Measurements from ENCODE around the gene RAD51B. TPM values are rescaled to one million over a fixed set of nuclear protein-coding genes. Genes with fewer than 3 reads are reported as not detected.

RAD51B gene
- total RNA-seq, 2 donors from 2014 or later, result 22.8 to 33.8 TPM

GRCh38 chr14:68689511-68689910 lies 869.9 kb downstream of the RAD51B start:
- WGBS, 2 experiments (ENCODE audit: insufficient coverage in 1 of 2, insufficient read length in 1 of 2), result 33 to 74% methylated on average over 1 to 5 of the region's 5 CpGs
- Histone ChIP-seq H3K36me3 (ENCODE audit: control insufficient read depth, insufficient read depth, low read length) (no peaks in the 10 kb centered on the region), H3K4me3 (ENCODE audit: low read length) (no peak overlapping the region), H3K9me3 (ENCODE audit: control insufficient read depth, low read length) (no peaks in the 10 kb centered on the region), H3K27me3 (ENCODE audit: control insufficient read depth, insufficient read depth, low read length, poor library complexity, severe bottlenecking) (peaks cover 32% of the 10 kb centered on the region), H3K27ac (ENCODE audit: low read depth, low read length) (peak overlapping the region; percentile 92), H3K9ac (ENCODE audit: extremely low read depth, low read length, poor library complexity, severe bottlenecking) (no peak overlapping the region), H3K4me1 (ENCODE audit: control insufficient read depth, insufficient read depth, low read length) (no peaks in the 10 kb centered on the region)
- Mint-ChIP-seq H3K27ac (no peak overlapping the region), H3K36me3 (ENCODE audit: low read depth) (no peaks in the 10 kb centered on the region), H3K27me3 (ENCODE audit: insufficient read depth) (peaks cover 59% of the 10 kb centered on the region), H3K4me1 (peaks cover 12% of the 10 kb centered on the region), H3K9me3 (no peaks in the 10 kb centered on the region), H3K4me3 (no peak overlapping the region)
- no peak for DNase-seq
- TF ChIP-seq, protein P1, sequence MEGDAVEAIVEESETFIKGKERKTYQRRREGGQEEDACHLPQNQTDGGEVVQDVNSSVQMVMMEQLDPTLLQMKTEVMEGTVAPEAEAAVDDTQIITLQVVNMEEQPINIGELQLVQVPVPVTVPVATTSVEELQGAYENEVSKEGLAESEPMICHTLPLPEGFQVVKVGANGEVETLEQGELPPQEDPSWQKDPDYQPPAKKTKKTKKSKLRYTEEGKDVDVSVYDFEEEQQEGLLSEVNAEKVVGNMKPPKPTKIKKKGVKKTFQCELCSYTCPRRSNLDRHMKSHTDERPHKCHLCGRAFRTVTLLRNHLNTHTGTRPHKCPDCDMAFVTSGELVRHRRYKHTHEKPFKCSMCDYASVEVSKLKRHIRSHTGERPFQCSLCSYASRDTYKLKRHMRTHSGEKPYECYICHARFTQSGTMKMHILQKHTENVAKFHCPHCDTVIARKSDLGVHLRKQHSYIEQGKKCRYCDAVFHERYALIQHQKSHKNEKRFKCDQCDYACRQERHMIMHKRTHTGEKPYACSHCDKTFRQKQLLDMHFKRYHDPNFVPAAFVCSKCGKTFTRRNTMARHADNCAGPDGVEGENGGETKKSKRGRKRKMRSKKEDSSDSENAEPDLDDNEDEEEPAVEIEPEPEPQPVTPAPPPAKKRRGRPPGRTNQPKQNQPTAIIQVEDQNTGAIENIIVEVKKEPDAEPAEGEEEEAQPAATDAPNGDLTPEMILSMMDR (conservative IDR thresholded peaks at IDR 0.05), result no peak

DNA sequence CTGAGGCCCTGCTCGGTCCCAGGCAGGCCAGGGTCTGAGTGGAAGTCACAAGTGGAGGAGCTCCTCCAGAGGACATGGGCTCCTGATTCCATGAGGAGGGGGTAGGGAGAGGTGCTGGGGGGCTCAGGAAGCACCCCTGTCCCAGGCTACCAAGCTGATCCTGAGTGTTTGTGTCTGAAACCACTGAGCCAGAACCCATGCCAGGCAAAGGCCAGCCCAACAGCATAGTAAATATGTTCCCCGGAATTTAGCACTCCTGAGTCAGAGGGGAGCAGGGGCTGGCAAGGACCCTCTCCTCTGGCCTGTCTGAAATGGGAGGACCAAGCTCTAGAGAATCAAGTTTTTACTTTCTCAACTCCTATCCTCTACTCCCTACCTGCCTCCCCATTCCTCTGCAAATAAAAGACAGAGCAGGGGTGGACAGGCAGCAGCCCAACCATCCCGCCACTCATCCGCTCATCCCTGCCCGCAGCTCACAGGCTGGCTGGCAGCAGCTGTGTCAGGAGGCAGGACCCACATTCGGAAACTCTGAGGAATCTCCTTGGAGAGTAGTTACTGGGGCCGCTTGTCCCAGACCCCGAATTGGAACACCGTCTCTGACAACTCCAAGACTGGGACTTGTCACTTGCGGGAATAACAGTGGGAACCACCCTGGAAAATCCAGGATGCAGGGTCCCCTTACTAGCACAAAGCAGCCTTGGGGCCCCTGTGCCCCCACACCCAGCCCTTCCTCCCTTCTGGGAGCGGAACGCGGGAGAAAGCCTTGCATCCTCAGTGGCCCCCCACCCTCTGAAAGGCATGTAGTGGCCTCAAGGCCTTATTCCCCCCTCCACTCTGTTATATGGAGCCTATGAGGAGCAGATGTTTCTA lies 870.7 kb downstream of the RAD51B start:
- H3K4me1 ChIP-seq (ENCODE audit: control insufficient read depth, insufficient read depth, low read length), result no peaks in the 10 kb centered on the region
- no peak overlapping the region for H3K9ac ChIP-seq (ENCODE audit: extremely low read depth, low read length, poor library complexity, severe bottlenecking)
- peaks cover 32% of the 10 kb centered on the region for H3K27me3 ChIP-seq (ENCODE audit: control insufficient read depth, insufficient read depth, low read length, poor library complexity, severe bottlenecking)
- H3K9me3 ChIP-seq (ENCODE audit: control insufficient read depth, low read length), result no peaks in the 10 kb centered on the region
- TF ChIP-seq, protein P1 (conservative IDR thresholded peaks at IDR 0.05), result no peak
- H3K27ac ChIP-seq (ENCODE audit: low read depth, low read length), result peak overlapping the region; percentile 92
- no peaks in the 10 kb centered on the region for H3K36me3 Mint-ChIP-seq (ENCODE audit: low read depth)
- H3K27ac Mint-ChIP-seq, result no peak overlapping the region
- H3K4me3 Mint-ChIP-seq, result no peak overlapping the region
- H3K27me3 Mint-ChIP-seq (ENCODE audit: insufficient read depth), result peaks cover 64% of the 10 kb centered on the region
- no peak for DNase-seq
- peaks cover 12% of the 10 kb centered on the region for H3K4me1 Mint-ChIP-seq
- no peak overlapping the region for H3K4me3 ChIP-seq (ENCODE audit: low read length)
- no peaks in the 10 kb centered on the region for H3K36me3 ChIP-seq (ENCODE audit: control insufficient read depth, insufficient read depth, low read length)
- H3K9me3 Mint-ChIP-seq, result no peaks in the 10 kb centered on the region
- 86 to 92% methylated on average over 9 to 13 of the region's 13 CpGs for WGBS, 2 experiments (ENCODE audit: insufficient coverage in 1 of 2, insufficient read length in 1 of 2)

DNA sequence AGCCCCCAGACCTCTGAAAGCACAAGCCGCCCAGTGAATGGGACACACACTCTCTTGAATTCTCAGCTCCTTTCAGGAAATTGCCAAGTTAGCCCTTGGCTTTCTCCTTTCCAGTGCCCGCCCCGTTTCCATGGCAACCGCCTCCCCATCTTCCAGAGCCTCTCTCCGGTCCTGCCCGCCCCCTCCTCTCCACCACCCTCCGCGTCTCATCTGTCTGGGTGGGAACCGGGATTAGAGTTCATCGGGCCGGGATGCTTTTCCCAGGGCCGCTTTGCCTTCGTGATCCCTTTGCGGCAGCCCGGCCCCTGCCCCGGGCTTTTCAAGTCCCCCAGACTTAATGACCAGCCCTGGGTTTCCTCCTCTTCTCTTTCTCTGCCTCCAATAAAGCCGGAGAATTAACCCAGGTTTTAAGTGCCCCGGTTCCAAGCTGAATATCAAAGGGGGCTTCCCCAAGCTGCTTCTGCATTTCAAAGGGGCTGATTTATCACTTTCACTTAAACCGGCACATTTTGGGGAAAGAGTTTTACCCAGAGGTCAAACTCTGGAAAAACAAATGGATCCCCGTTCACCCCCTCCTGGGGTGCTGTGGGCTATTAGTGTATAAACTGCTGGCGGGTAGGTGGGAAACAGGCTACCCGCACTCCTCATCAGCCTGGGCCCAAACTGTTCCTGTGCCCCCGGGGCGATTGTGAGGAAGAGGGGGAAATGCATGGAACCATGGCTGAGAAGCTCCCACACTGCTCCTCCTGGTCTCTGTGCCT lies 871.6 kb downstream of the RAD51B start:
- H3K4me3 ChIP-seq (ENCODE audit: low read length), result no peak overlapping the region
- Mint-ChIP-seq H3K36me3 (ENCODE audit: low read depth) (no peaks in the 10 kb centered on the region), H3K4me3 (peak overlapping the region; percentile 5), H3K9me3 (no peaks in the 10 kb centered on the region), H3K4me1 (peaks cover 12% of the 10 kb centered on the region), H3K27ac (no peak overlapping the region), H3K27me3 (ENCODE audit: insufficient read depth) (peaks cover 68% of the 10 kb centered on the region)
- DNase-seq, result peak; percentile 82
- H3K9me3 ChIP-seq (ENCODE audit: control insufficient read depth, low read length), result no peaks in the 10 kb centered on the region
- TF ChIP-seq, protein P1 (conservative IDR thresholded peaks at IDR 0.05), result no peak
- no peaks in the 10 kb centered on the region for H3K4me1 ChIP-seq (ENCODE audit: control insufficient read depth, insufficient read depth, low read length)
- peak overlapping the region; percentile 92 for H3K27ac ChIP-seq (ENCODE audit: low read depth, low read length)
- no peak overlapping the region for H3K9ac ChIP-seq (ENCODE audit: extremely low read depth, low read length, poor library complexity, severe bottlenecking)
- WGBS, 2 experiments (ENCODE audit: insufficient coverage in 1 of 2, insufficient read length in 1 of 2), result 30 to 42% methylated on average over 16 to 24 of the region's 24 CpGs
- H3K27me3 ChIP-seq (ENCODE audit: control insufficient read depth, insufficient read depth, low read length, poor library complexity, severe bottlenecking), result peaks cover 32% of the 10 kb centered on the region
- no peaks in the 10 kb centered on the region for H3K36me3 ChIP-seq (ENCODE audit: control insufficient read depth, insufficient read depth, low read length)

All from endodermal cell (in vitro differentiated cells).